Hepatocyte (in vitro differentiated cells): ENCODE results near the gene SYT10.

Experiments
- CTCF ChIP-seq: fragments of 200-600 bp; sonication (generic); IDR thresholded peaks from 2 replicates; pipeline ENCODE4 v1.5.1; 2016; ENCODE audit warnings: antibody characterized with exemption, mild to moderate bottlenecking; ENCODE audit not compliant: poor library complexity
- EZH2 ChIP-seq: fragments of 200-600 bp; sonication (generic); IDR thresholded peaks from 2 replicates; pipeline ENCODE4 v1.6.1; 2016; ENCODE audit warnings: antibody characterized with exemption, mild to moderate bottlenecking, borderline replicate concordance
- EZH2phosphoT487 ChIP-seq: fragments of 200-600 bp; sonication (generic); IDR thresholded peaks from one replicate; pipeline ENCODE4 v1.6.1; 2018; ENCODE audit warnings: antibody characterized with exemption, mild to moderate bottlenecking, low read depth, moderate library complexity; ENCODE audit not compliant: unreplicated experiment, severe bottlenecking

DNA sequence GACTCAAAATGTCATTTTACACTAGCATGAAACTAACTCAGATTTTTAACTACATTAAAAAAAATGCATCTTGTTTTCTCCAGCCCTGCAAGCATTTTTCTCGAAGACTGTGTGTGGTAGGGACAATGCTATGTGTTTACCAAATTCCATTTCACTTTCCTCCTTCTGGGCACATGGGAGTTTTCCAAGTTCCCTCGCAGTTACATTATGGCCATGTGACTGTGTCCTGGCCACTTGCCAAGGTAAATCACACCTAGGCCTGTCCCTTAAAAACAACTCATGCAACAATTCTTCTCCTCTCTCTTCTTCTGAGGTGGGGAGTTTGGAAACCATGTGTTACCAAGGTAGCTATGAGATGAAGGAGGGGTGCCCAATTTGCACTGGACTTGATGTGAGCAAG, 108.7 kb downstream of the SYT10 start:
- TF ChIP-seq EZH2, result no peak
- no peak for TF ChIP-seq CTCF
- no peak for TF ChIP-seq EZH2phosphoT487
